Neural progenitor cell (in vitro differentiated cells): Measurements from ENCODE around the gene LRRC45. TPM values are rescaled to one million over a fixed set of nuclear protein-coding genes. Genes with fewer than 3 reads are reported as not detected.

ENCODE experiments used
- DNase-seq: peaks from one replicate; pipeline ENCODE4 v3.0.0-alpha.2; 2016; ENCODE audit warnings: low spot score
- H2AFZ ChIP-seq: fragments of 200-600 bp; sonication (generic); replicated peaks from 2 replicates; pipeline ENCODE4 v1.6.1; 2016; ENCODE audit warnings: antibody characterized with exemption
- H3F3A ChIP-seq: fragments of 200-600 bp; sonication (generic); 2 replicates; pipeline ENCODE4 v1.6.1; 2016; ENCODE audit warnings: antibody characterized with exemption, low read depth
- H3K27ac ChIP-seq: fragments of 200-600 bp; sonication (generic); 2 replicates; pipeline ENCODE4 v1.5.1; 2016; ENCODE audit warnings: mild to moderate bottlenecking
- H3K27me3 ChIP-seq: fragments of 200-600 bp; sonication (generic); 2 replicates; pipeline ENCODE4 v1.6.1; 2016; ENCODE audit warnings: mild to moderate bottlenecking, moderate library complexity
- H3K36me3 ChIP-seq: fragments of 200-600 bp; sonication (generic); 2 replicates; pipeline ENCODE4 v1.5.1; 2016
- H3K4me1 ChIP-seq: fragments of 200-600 bp; sonication (generic); 2 replicates; pipeline ENCODE4 v1.6.1; 2016; ENCODE audit warnings: mixed run types
- H3K4me2 ChIP-seq: fragments of 200-600 bp; sonication (generic); 2 replicates; pipeline ENCODE4 v1.6.1; 2016
- H3K4me3 ChIP-seq: fragments of 200-600 bp; sonication (generic); 2 replicates; pipeline ENCODE4 v1.5.1; 2016
- H3K79me2 ChIP-seq: fragments of 200-600 bp; sonication (generic); 2 replicates; pipeline ENCODE4 v1.6.1; 2016; ENCODE audit warnings: low read depth
- H3K9ac ChIP-seq: fragments of 200-600 bp; sonication (generic); 2 replicates; pipeline ENCODE4 v1.6.1; 2016
- H3K9me3 ChIP-seq: fragments of 200-600 bp; sonication (generic); 2 replicates; pipeline ENCODE4 v1.5.1; 2016; ENCODE audit warnings: low read depth
- H4K20me1 ChIP-seq: fragments of 200-600 bp; sonication (generic); 2 replicates; pipeline ENCODE4 v1.6.1; 2016; ENCODE audit warnings: low read depth
- H3K27ac Mint-ChIP-seq: 3 replicates; pipeline ENCODE4 v1.8.0; 2021; ENCODE audit warnings: mixed read lengths
- H3K27me3 Mint-ChIP-seq: 2 replicates; pipeline ENCODE4 v1.8.0; 2022; ENCODE audit warnings: low read depth, mild to moderate bottlenecking, inconsistent platforms, moderate library complexity, mixed read lengths; ENCODE audit not compliant: insufficient read depth
- H3K36me3 Mint-ChIP-seq: 3 replicates; pipeline ENCODE4 v1.8.0; 2021; ENCODE audit warnings: mixed read lengths
- H3K4me1 Mint-ChIP-seq: 3 replicates; pipeline ENCODE4 v1.8.0; 2021; ENCODE audit warnings: mixed read lengths
- H3K4me3 Mint-ChIP-seq: 3 replicates; pipeline ENCODE4 v1.8.0; 2021; ENCODE audit warnings: mild to moderate bottlenecking, moderate library complexity, mixed read lengths
- H3K9me3 Mint-ChIP-seq: 3 replicates; pipeline ENCODE4 v1.8.0; 2020; ENCODE audit warnings: mixed read lengths
- EZH2 ChIP-seq: fragments of 200-600 bp; sonication (generic); IDR thresholded peaks from 2 replicates; pipeline ENCODE4 v1.6.1; 2017; ENCODE audit warnings: antibody characterized with exemption, mild to moderate bottlenecking, moderate library complexity
- EZH2phosphoT487 ChIP-seq: fragments of 200-600 bp; sonication (generic); IDR thresholded peaks from 2 replicates; pipeline ENCODE4 v1.6.1; 2017; ENCODE audit warnings: antibody characterized with exemption
- total RNA-seq: library from RNA; depleted of rRNA; stranded (reverse); fragments of >200 nt; gene quantifications from 2 replicates; pipeline ENCODE4 v1.2.3, GENCODE V29; 2015; ENCODE audit warnings: low replicate concordance
- TF ChIP-seq, protein P1 (sequence below): fragments of 200-600 bp; sonication (generic); IDR thresholded peaks from 2 replicates; pipeline ENCODE4 v1.5.1; 2017; ENCODE audit warnings: antibody characterized with exemption, mild to moderate bottlenecking

LRRC45 gene
- total RNA-seq, 1 donor from 2014 or later, result 15.4 TPM

- Mint-ChIP-seq H3K27me3 (no peaks in the 10 kb centered on the region), H3K4me3 (peak overlapping the region; percentile 89), H3K36me3 (no peaks in the 10 kb centered on the region), H3K4me1 (peaks cover 13% of the 10 kb centered on the region), H3K27ac (no peak overlapping the region), H3K9me3 (no peaks in the 10 kb centered on the region)
- Histone ChIP-seq H3K27ac (no peak overlapping the region), H3K27me3 (no peaks in the 10 kb centered on the region), H2AFZ (no peak overlapping the region), H3K9me3 (no peaks in the 10 kb centered on the region), H3K36me3 (no peaks in the 10 kb centered on the region), H3K4me1 (peaks cover 11% of the 10 kb centered on the region), H3K9ac (no peak overlapping the region), H3F3A (peaks cover 15% of the 10 kb centered on the region), H3K4me3 (no peak overlapping the region), H3K4me2 (no peak overlapping the region), H4K20me1 (peaks cover 29% of the 10 kb centered on the region), H3K79me2 (peaks cover 23% of the 10 kb centered on the region)
- DNase-seq, result no peak
- TF ChIP-seq, protein P1, sequence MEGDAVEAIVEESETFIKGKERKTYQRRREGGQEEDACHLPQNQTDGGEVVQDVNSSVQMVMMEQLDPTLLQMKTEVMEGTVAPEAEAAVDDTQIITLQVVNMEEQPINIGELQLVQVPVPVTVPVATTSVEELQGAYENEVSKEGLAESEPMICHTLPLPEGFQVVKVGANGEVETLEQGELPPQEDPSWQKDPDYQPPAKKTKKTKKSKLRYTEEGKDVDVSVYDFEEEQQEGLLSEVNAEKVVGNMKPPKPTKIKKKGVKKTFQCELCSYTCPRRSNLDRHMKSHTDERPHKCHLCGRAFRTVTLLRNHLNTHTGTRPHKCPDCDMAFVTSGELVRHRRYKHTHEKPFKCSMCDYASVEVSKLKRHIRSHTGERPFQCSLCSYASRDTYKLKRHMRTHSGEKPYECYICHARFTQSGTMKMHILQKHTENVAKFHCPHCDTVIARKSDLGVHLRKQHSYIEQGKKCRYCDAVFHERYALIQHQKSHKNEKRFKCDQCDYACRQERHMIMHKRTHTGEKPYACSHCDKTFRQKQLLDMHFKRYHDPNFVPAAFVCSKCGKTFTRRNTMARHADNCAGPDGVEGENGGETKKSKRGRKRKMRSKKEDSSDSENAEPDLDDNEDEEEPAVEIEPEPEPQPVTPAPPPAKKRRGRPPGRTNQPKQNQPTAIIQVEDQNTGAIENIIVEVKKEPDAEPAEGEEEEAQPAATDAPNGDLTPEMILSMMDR, result no peak
- TF ChIP-seq EZH2 (no peak), EZH2phosphoT487 (no peak)
Measured at GRCh38 chr17:82020572-82021106, 2.5 kb upstream of the LRRC45 start.

DNA sequence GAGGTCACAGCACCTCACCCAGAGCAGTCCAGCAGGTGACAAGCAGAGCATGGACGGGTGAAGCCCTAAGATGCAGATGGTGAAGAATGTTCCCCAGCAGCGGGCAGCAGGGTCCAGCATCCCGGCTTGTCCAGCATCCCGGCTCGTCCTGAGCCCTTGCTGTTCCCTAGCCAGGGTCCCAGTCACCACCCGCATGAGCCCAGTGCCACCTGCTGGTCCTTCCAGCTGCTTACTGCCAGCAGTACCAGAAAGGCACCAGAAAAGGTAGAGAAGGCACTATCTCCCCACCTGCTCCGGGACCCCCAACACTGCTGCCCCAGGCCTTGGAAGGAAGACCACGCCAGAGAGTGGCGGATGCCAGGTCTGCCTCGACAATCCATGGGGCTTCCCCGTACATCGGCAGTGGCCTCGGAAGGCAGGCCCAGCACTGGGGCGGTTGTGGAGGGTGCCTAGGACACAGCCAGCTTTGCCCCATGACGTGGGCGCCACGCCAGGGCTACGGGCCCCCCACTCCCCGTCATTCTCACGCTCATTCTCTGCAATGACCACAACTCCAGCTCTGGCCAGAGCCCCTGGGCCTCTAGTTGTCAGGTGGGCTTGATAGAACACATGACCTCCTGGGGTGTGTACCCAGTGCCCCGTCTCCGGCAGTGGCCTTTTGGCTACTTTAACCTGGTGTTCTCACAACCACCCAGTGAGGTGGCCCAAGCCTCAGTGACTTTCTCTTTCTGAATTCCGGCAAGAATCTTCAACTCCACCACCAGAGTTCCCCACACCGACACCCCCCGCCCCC, 1.8 kb upstream of the LRRC45 start:
- H3K4me3 ChIP-seq, result peak overlapping the region; percentile 95
- peaks cover 15% of the 10 kb centered on the region for H3F3A ChIP-seq
- H3K36me3 Mint-ChIP-seq, result no peaks in the 10 kb centered on the region
- peaks cover 23% of the 10 kb centered on the region for H3K79me2 ChIP-seq
- H3K27me3 Mint-ChIP-seq, result no peaks in the 10 kb centered on the region
- peaks cover 18% of the 10 kb centered on the region for H3K4me1 Mint-ChIP-seq
- H3K4me1 ChIP-seq, result peaks cover 11% of the 10 kb centered on the region
- peak; percentile 78 for DNase-seq
- H3K9me3 ChIP-seq, result no peaks in the 10 kb centered on the region
- no peak overlapping the region for H3K9ac ChIP-seq
- H2AFZ ChIP-seq, result no peak overlapping the region
- H3K27me3 ChIP-seq, result no peaks in the 10 kb centered on the region
- no peaks in the 10 kb centered on the region for H3K36me3 ChIP-seq
- TF ChIP-seq, protein P1, result peak; percentile 56
- TF ChIP-seq EZH2 (no peak), EZH2phosphoT487 (no peak)
- H4K20me1 ChIP-seq, result peaks cover 29% of the 10 kb centered on the region
- H3K27ac Mint-ChIP-seq, result peak overlapping the region; percentile 72
- H3K4me3 Mint-ChIP-seq, result peak overlapping the region; percentile 89
- H3K9me3 Mint-ChIP-seq, result no peaks in the 10 kb centered on the region
- H3K27ac ChIP-seq, result no peak overlapping the region
- H3K4me2 ChIP-seq, result peak overlapping the region; percentile 91

DNA sequence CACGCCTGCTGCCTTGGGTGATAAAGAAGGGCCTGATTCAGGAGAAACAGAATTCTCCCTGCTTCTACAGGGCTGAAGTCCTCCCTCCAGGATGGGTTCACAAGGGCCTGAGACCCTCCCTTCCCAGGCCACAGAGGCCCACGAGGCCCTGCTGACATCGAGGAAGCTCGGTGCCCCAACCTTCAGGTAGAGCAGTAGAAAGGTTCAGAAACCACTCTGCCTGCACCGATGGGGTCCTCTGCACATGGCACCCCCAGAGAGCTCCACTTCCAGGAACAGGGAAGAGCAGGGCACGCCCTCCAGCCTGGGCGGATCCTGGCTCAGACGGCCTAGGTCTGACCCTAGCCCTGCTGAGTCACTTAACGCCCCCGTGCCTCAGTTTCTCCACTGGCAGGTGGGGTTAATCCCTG, 1.2 kb upstream of the LRRC45 start:
- peak overlapping the region; percentile 91 for H3K4me2 ChIP-seq
- DNase-seq, result no peak
- H3K9ac ChIP-seq, result peak overlapping the region; percentile 76
- H3K27me3 Mint-ChIP-seq, result no peaks in the 10 kb centered on the region
- peaks cover 11% of the 10 kb centered on the region for H3K4me1 ChIP-seq
- peak overlapping the region; percentile 89 for H3K4me3 Mint-ChIP-seq
- H2AFZ ChIP-seq, result no peak overlapping the region
- no peak for TF ChIP-seq EZH2phosphoT487
- TF ChIP-seq, protein P1, result no peak
- no peak for TF ChIP-seq EZH2
- no peaks in the 10 kb centered on the region for H3K9me3 Mint-ChIP-seq
- H3K36me3 Mint-ChIP-seq, result no peaks in the 10 kb centered on the region
- peaks cover 18% of the 10 kb centered on the region for H3K4me1 Mint-ChIP-seq
- H3K9me3 ChIP-seq, result no peaks in the 10 kb centered on the region
- H3K27me3 ChIP-seq, result no peaks in the 10 kb centered on the region
- H3K79me2 ChIP-seq, result peaks cover 23% of the 10 kb centered on the region
- no peak overlapping the region for H3K27ac ChIP-seq
- peak overlapping the region; percentile 72 for H3K27ac Mint-ChIP-seq
- peak overlapping the region; percentile 95 for H3K4me3 ChIP-seq
- peaks cover 29% of the 10 kb centered on the region for H4K20me1 ChIP-seq
- no peaks in the 10 kb centered on the region for H3K36me3 ChIP-seq
- H3F3A ChIP-seq, result peaks cover 15% of the 10 kb centered on the region
